ENCODE measurements around the gene ZXDC. TPM values are rescaled to one million over a fixed set of nuclear protein-coding genes. Genes with fewer than 3 reads are reported as not detected.

Gene ZXDC
- 20.7 TPM for total RNA-seq

- DNase-seq: peak; percentile 82
Observed at GRCh38 chr3:126475413-126476114, at the start of gene ZXDC. Gene ZXDC, minus strand, starts transcription at chr3:126475891. Its CDS starts 26 bp downstream, at chr3:126475865.

- DNase-seq: no peak
Observed at GRCh38 chr3:126525091-126525852, 49.6 kb upstream of the ZXDC start.

GRCh38 chr3:126524429-126524988, 48.8 kb upstream of the ZXDC start:
- DNase-seq: no peak

GRCh38 chr3:126523745-126524428, 48.2 kb upstream of the ZXDC start, which contains the start of gene CHST13:
Gene CHST13, plus strand, starts transcription at chr3:126524155. Its CDS starts 178 bp downstream, at chr3:126524333.
- no peak for DNase-seq

GRCh38 chr3:126522363-126522788, 46.7 kb upstream of the ZXDC start:
- DNase-seq: peak; percentile 15

- no peak for DNase-seq
Observed at GRCh38 chr3:126521122-126521891, 45.6 kb upstream of the ZXDC start.

GRCh38 chr3:126519506-126520455, 44.1 kb upstream of the ZXDC start:
- no peak for DNase-seq

- DNase-seq: no peak
Observed at GRCh38 chr3:126518779-126519177, 43.1 kb upstream of the ZXDC start.

GRCh38 chr3:126517986-126518778, 42.5 kb upstream of the ZXDC start:
- no peak for DNase-seq

GRCh38 chr3:126517291-126517951, 41.7 kb upstream of the ZXDC start, which contains the start of gene UROC1:
Gene UROC1, minus strand, starts transcription at chr3:126517773. Its CDS starts 54 bp downstream, at chr3:126517719.
- no peak for DNase-seq

GRCh38 chr3:126516936-126517290, 41.2 kb upstream of the ZXDC start:
- no peak for DNase-seq

GRCh38 chr3:126516152-126516935, 40.7 kb upstream of the ZXDC start:
- DNase-seq: no peak

GRCh38 chr3:126515066-126515706, 39.5 kb upstream of the ZXDC start:
- no peak for DNase-seq

- DNase-seq: no peak
Observed at GRCh38 chr3:126514161-126514560, 38.5 kb upstream of the ZXDC start.

- no peak for DNase-seq
Observed at GRCh38 chr3:126512916-126513650, 37.4 kb upstream of the ZXDC start.

GRCh38 chr3:126512026-126512425, 36.3 kb upstream of the ZXDC start:
- no peak for DNase-seq

- no peak for DNase-seq
Observed at GRCh38 chr3:126511291-126511690, 35.6 kb upstream of the ZXDC start.

Data from skin of body (tissue), 2 donors.